Large intestine (tissue), 3 donors: Measurements from ENCODE around the gene SARM1. TPM values are rescaled to one million over a fixed set of nuclear protein-coding genes. Genes with fewer than 3 reads are reported as not detected.

Source experiments
- DNase-seq, 2 donors: peaks; one replicate each; pipeline versions ENCODE4 v3.0.0 to v3.0.0-alpha.2; 2013
- H3K27ac ChIP-seq: one replicate; pipeline ENCODE4 v1.5.1; 2013; ENCODE audit warnings: low read length
- H3K27me3 ChIP-seq: 2 replicates; pipeline ENCODE4 v1.6.1; 2013; ENCODE audit warnings: low read length; ENCODE audit not compliant: control insufficient read depth, insufficient read depth
- H3K36me3 ChIP-seq: 2 replicates; pipeline ENCODE4 v1.6.1; 2013; ENCODE audit warnings: low read length; ENCODE audit not compliant: control insufficient read depth, insufficient read depth
- H3K4me1 ChIP-seq: one replicate; pipeline ENCODE4 v1.6.1; 2013; ENCODE audit warnings: low read length; ENCODE audit not compliant: control insufficient read depth, insufficient read depth
- H3K4me3 ChIP-seq: one replicate; pipeline ENCODE4 v1.5.1; 2013; ENCODE audit warnings: low read length
- H3K9me3 ChIP-seq: one replicate; pipeline ENCODE4 v1.6.1; 2013; ENCODE audit warnings: mild to moderate bottlenecking, low read depth, low read length, moderate library complexity; ENCODE audit not compliant: control insufficient read depth
- WGBS: methylation state at CpG from one replicate; pipeline ENCODE4 v1.1.5; 2013; ENCODE audit warnings: low lambda C conversion rate; ENCODE audit not compliant: insufficient coverage; 5-methylcytosine and 5-hydroxymethylcytosine counted together
- polyA plus RNA-seq: library from polyadenylated mRNA; unstranded; fragments of 120-200 nt; gene quantifications from one replicate; pipeline ENCODE4 v1.2.1, GENCODE V29; 2013

Gene SARM1
- polyA plus RNA-seq, 1 donor: 17.0 TPM

DNA sequence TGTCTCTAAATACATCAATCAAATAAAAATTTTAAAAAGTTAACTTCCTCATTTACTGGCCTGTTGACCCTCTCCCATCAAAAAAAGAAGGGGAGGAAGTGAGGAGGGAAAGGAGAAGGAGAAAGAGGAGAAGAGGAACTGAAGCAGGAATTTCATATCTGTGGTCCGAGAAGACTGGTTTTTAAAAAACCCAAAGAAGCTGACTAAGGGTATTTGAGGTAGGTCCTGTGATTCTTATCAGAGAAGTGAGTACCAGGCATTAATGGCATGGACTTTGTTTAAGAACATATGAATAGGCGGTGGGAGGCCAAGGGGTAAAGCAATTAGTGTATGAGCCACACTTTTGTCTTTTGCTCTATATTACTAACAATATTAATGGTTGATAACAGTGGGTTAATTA, 32.5 kb downstream of the SARM1 start:
- Histone ChIP-seq H3K4me3 (peak overlapping the region; percentile 87), H3K9me3 (peaks cover 2% of the 10 kb centered on the region), H3K36me3 (peaks cover 37% of the 10 kb centered on the region), H3K27me3 (no peaks in the 10 kb centered on the region), H3K4me1 (peaks cover 56% of the 10 kb centered on the region), H3K27ac (peak overlapping the region; percentile 77)
- 0% methylated on average over 1 of the region's 2 CpGs for WGBS
- DNase-seq: peak in 1 of 2 donors; percentile 40

DNA sequence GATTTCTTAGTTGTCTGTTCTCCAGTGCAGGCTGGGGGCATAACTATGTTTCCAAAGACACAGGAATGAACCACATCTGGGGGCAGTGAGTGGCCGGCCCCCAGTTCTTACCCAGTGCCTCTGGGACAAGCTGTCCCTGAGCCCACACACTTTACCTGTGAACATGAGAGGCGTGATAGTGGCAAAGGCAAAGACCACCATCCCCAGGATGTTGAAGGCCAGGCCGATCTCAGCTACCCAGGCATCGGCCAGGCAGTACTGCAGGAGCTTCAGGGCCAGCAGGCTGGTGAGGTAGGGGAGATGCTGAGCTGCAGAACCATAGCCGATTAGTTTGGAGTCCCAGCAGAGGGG, 32.9 kb downstream of the SARM1 start:
- peaks cover 2% of the 10 kb centered on the region for H3K9me3 ChIP-seq
- peaks cover 33% of the 10 kb centered on the region for H3K36me3 ChIP-seq
- peaks cover 52% of the 10 kb centered on the region for H3K4me1 ChIP-seq
- H3K27me3 ChIP-seq: no peaks in the 10 kb centered on the region
- no CpG with 5 or more reads among the region's 5 CpGs for WGBS
- H3K27ac ChIP-seq: peak overlapping the region; percentile 77
- H3K4me3 ChIP-seq: peak overlapping the region; percentile 87
- no peak for DNase-seq

GRCh38 chr17:28404812-28405570, 33.5 kb downstream of the SARM1 start:
- peak in 1 of 2 donors; percentile 45 for DNase-seq
- Histone ChIP-seq H3K4me1 (peaks cover 50% of the 10 kb centered on the region), H3K27me3 (no peaks in the 10 kb centered on the region), H3K4me3 (peak overlapping the region; percentile 87), H3K27ac (peak overlapping the region; percentile 77), H3K9me3 (peaks cover 2% of the 10 kb centered on the region), H3K36me3 (peaks cover 27% of the 10 kb centered on the region)
- no CpG with 5 or more reads among the region's 33 CpGs for WGBS

- WGBS: no CpG with 5 or more reads among the region's 70 CpGs
- Histone ChIP-seq H3K27ac (peak within 1 kb of the TSS; percentile 77), H3K4me1 (peaks cover 50% of the 10 kb centered on the region), H3K9me3 (peaks cover 2% of the 10 kb centered on the region), H3K4me3 (peak within 1 kb of the TSS; percentile 87), H3K27me3 (no peaks in the 10 kb centered on the region), H3K36me3 (peaks cover 19% of the 10 kb centered on the region)
- DNase-seq: peak; percentile 65 to 83
Observed at GRCh38 chr17:28405632-28406472, 34.4 kb downstream of the SARM1 start, which contains the start of gene SLC46A1. TSS of gene SLC46A1 (minus strand) at chr17:28406212. CDS start at chr17:28406114, 98 bp downstream.

DNA sequence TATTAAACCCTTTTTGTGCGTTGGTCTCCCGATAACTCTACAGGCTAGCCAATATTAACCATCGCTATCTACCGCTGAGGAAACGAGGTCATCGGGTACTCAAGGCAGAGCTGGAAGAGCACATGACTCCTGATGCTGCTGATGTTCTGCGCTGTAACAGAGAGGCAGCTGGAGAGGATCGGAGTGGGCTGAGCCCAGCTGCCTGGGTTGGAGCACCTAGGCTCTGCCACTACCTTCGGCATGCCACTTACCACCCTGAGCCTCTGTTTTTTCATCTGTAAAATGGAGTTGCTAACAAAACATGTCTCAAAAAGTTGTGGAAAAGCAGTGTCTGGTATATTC, 35.0 kb downstream of the SARM1 start:
- Histone ChIP-seq H3K4me3 (peak overlapping the region; percentile 87), H3K4me1 (peaks cover 50% of the 10 kb centered on the region), H3K36me3 (peaks cover 13% of the 10 kb centered on the region), H3K27ac (peak overlapping the region; percentile 77), H3K27me3 (no peaks in the 10 kb centered on the region), H3K9me3 (peaks cover 2% of the 10 kb centered on the region)
- no peak for DNase-seq
- WGBS: no CpG with 5 or more reads among the region's 9 CpGs

GRCh38 chr17:28407130-28407973, 35.9 kb downstream of the SARM1 start:
- WGBS: 60% methylated on average over 2 of the region's 5 CpGs
- Histone ChIP-seq H3K36me3 (peaks cover 4% of the 10 kb centered on the region), H3K27me3 (no peaks in the 10 kb centered on the region), H3K9me3 (peaks cover 2% of the 10 kb centered on the region), H3K27ac (peak overlapping the region; percentile 77), H3K4me1 (peaks cover 46% of the 10 kb centered on the region), H3K4me3 (no peak overlapping the region)
- peak in 1 of 2 donors; percentile 58 for DNase-seq

DNA sequence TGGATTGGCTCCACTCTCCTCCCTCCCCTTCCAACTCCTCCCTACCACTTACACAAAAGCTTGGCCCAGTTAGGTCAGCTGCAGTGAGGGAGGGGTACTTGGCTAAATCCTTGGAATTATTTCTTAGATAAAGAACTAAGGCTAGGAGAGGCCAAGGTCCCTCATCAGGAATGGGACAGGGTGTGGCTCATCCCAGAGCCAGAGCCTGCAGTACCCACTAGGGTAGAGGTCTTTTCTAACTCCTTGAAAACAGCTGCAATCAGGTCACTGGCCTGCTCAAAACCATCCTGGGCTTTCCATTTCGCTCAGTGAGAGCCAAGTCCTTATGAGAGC, 36.4 kb downstream of the SARM1 start:
- Histone ChIP-seq H3K27ac (peak overlapping the region; percentile 77), H3K4me3 (no peak overlapping the region), H3K9me3 (peaks cover 2% of the 10 kb centered on the region), H3K36me3 (no peaks in the 10 kb centered on the region), H3K27me3 (no peaks in the 10 kb centered on the region), H3K4me1 (peaks cover 44% of the 10 kb centered on the region)
- peak in 1 of 2 donors; percentile 47 for DNase-seq
- WGBS: no CpG with 5 or more reads among the region's 1 CpG

- H3K9me3 ChIP-seq: no peaks in the 10 kb centered on the region
- peaks cover 28% of the 10 kb centered on the region for H3K4me1 ChIP-seq
- no peaks in the 10 kb centered on the region for H3K36me3 ChIP-seq
- no peaks in the 10 kb centered on the region for H3K27me3 ChIP-seq
- H3K27ac ChIP-seq: no peak overlapping the region
- no peak for DNase-seq
- no CpG with 5 or more reads among the region's 3 CpGs for WGBS
- no peak overlapping the region for H3K4me3 ChIP-seq
Observed at GRCh38 chr17:28412099-28412498, 40.6 kb downstream of the SARM1 start.

GRCh38 chr17:28413804-28414203, 42.3 kb downstream of the SARM1 start:
- WGBS: no CpG with 5 or more reads among the region's 7 CpGs
- no peak for DNase-seq
- Histone ChIP-seq H3K4me1 (peaks cover 12% of the 10 kb centered on the region), H3K4me3 (no peak overlapping the region), H3K9me3 (no peaks in the 10 kb centered on the region), H3K27ac (no peak overlapping the region), H3K27me3 (no peaks in the 10 kb centered on the region), H3K36me3 (no peaks in the 10 kb centered on the region)

- no peak overlapping the region for H3K27ac ChIP-seq
- no peaks in the 10 kb centered on the region for H3K27me3 ChIP-seq
- peaks cover 12% of the 10 kb centered on the region for H3K4me1 ChIP-seq
- DNase-seq: peak in 1 of 2 donors; percentile 59
- no CpG with 5 or more reads among the region's 3 CpGs for WGBS
- H3K4me3 ChIP-seq: no peak overlapping the region
- no peaks in the 10 kb centered on the region for H3K9me3 ChIP-seq
- H3K36me3 ChIP-seq: no peaks in the 10 kb centered on the region
Observed at GRCh38 chr17:28415886-28416285, 44.4 kb downstream of the SARM1 start.
